ENCODE results near the gene SPIB. TPM values are rescaled to one million over a fixed set of nuclear protein-coding genes. Genes with fewer than 3 reads are reported as not detected.

SPIB gene
- total RNA-seq, 2 donors from 2014 or later: 0.11 to 2.6 TPM

DNA sequence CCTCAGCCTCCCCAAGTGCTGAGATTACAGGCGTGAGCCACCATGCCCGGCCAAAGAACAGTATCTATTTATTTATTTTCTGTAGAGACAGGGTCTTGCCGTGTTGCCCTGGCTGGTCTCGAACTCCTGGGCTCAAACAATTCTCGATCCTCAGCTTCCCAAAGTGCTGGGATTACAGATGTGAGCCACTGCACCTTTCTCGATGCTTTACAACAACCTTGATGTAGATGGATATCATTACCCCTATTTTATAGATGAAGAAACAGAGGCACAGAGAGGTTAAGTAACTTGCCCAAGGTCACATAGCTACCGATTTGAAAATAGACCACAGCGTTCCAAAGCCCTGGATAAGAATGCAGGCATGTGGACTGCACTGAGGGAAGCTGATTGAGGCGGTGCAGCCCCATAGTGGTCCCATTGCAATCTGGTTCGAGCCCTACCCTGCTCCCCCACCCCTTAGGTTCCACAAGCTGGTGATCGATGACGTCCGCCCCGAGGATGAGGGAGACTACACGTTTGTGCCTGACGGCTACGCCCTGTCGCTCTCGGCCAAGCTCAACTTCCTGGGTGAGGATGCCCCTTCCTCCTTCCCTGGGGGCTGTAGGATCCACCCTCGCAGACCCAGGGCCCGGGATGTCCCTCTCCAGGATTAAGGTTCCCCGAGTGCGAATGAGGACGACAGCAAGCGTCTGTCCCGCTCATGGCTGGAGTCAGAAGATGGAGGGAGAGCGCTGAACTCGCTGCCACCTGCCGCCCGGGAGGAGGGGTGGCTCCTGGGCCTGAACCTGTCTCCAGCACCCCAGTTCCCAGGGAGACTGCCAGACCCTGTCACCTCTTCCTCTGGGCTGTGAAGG is 31.9 kb downstream of the SPIB start:
- no peaks in the 10 kb centered on the region for H3K36me3 Mint-ChIP-seq (ENCODE audit: low read depth)
- no peak overlapping the region for H3K4me3 Mint-ChIP-seq
- Histone ChIP-seq H3K4me3 (ENCODE audit: low read length) (no peak overlapping the region), H3K27ac (ENCODE audit: low read depth, low read length) (no peak overlapping the region), H3K9me3 (ENCODE audit: control insufficient read depth, low read length) (no peaks in the 10 kb centered on the region), H3K27me3 (ENCODE audit: control insufficient read depth, insufficient read depth, low read length, poor library complexity, severe bottlenecking) (no peaks in the 10 kb centered on the region), H3K36me3 (ENCODE audit: control insufficient read depth, insufficient read depth, low read length) (no peaks in the 10 kb centered on the region), H3K4me1 (ENCODE audit: control insufficient read depth, insufficient read depth, low read length) (no peaks in the 10 kb centered on the region), H3K9ac (ENCODE audit: extremely low read depth, low read length, poor library complexity, severe bottlenecking) (no peak overlapping the region)
- H3K27me3 Mint-ChIP-seq (ENCODE audit: insufficient read depth): peaks cover 3% of the 10 kb centered on the region
- WGBS, 2 experiments (ENCODE audit: insufficient coverage in 1 of 2, insufficient read length in 1 of 2): 84 to 86% methylated on average over 18 to 30 of the region's 30 CpGs
- TF ChIP-seq, protein P1, sequence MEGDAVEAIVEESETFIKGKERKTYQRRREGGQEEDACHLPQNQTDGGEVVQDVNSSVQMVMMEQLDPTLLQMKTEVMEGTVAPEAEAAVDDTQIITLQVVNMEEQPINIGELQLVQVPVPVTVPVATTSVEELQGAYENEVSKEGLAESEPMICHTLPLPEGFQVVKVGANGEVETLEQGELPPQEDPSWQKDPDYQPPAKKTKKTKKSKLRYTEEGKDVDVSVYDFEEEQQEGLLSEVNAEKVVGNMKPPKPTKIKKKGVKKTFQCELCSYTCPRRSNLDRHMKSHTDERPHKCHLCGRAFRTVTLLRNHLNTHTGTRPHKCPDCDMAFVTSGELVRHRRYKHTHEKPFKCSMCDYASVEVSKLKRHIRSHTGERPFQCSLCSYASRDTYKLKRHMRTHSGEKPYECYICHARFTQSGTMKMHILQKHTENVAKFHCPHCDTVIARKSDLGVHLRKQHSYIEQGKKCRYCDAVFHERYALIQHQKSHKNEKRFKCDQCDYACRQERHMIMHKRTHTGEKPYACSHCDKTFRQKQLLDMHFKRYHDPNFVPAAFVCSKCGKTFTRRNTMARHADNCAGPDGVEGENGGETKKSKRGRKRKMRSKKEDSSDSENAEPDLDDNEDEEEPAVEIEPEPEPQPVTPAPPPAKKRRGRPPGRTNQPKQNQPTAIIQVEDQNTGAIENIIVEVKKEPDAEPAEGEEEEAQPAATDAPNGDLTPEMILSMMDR (conservative IDR thresholded peaks at IDR 0.05): no peak
- no peak for DNase-seq
- no peaks in the 10 kb centered on the region for H3K4me1 Mint-ChIP-seq
- no peak overlapping the region for H3K27ac Mint-ChIP-seq
- H3K9me3 Mint-ChIP-seq: peaks cover 4% of the 10 kb centered on the region

DNA sequence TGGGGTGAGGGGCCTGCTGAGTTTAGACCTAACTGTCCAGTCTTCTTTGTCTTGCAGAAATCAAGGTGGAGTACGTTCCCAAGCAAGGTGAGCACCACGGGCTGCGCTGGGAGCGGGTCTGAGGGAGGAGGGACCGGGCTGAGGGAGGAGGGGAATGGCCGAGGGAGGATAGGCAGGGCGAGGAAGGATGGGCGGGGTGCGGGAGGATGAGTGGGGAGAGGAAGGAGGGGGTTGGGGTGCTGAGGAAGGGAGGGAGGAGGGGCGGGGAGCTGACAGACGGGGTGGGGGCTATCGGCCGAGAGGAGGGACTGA is 32.4 kb downstream of the SPIB start:
- Histone ChIP-seq H3K36me3 (ENCODE audit: control insufficient read depth, insufficient read depth, low read length) (no peaks in the 10 kb centered on the region), H3K9ac (ENCODE audit: extremely low read depth, low read length, poor library complexity, severe bottlenecking) (no peak overlapping the region), H3K4me3 (ENCODE audit: low read length) (no peak overlapping the region), H3K4me1 (ENCODE audit: control insufficient read depth, insufficient read depth, low read length) (no peaks in the 10 kb centered on the region), H3K9me3 (ENCODE audit: control insufficient read depth, low read length) (no peaks in the 10 kb centered on the region), H3K27me3 (ENCODE audit: control insufficient read depth, insufficient read depth, low read length, poor library complexity, severe bottlenecking) (no peaks in the 10 kb centered on the region), H3K27ac (ENCODE audit: low read depth, low read length) (no peak overlapping the region)
- peaks cover 6% of the 10 kb centered on the region for H3K27me3 Mint-ChIP-seq (ENCODE audit: insufficient read depth)
- TF ChIP-seq, protein P1 (conservative IDR thresholded peaks at IDR 0.05): no peak
- WGBS, 2 experiments (ENCODE audit: insufficient coverage in 1 of 2, insufficient read length in 1 of 2): 82 to 88% methylated on average over 3 to 12 of the region's 13 CpGs
- peaks cover 4% of the 10 kb centered on the region for H3K9me3 Mint-ChIP-seq
- no peak overlapping the region for H3K27ac Mint-ChIP-seq
- H3K36me3 Mint-ChIP-seq (ENCODE audit: low read depth): no peaks in the 10 kb centered on the region
- H3K4me1 Mint-ChIP-seq: no peaks in the 10 kb centered on the region
- no peak for DNase-seq
- H3K4me3 Mint-ChIP-seq: no peak overlapping the region

DNA sequence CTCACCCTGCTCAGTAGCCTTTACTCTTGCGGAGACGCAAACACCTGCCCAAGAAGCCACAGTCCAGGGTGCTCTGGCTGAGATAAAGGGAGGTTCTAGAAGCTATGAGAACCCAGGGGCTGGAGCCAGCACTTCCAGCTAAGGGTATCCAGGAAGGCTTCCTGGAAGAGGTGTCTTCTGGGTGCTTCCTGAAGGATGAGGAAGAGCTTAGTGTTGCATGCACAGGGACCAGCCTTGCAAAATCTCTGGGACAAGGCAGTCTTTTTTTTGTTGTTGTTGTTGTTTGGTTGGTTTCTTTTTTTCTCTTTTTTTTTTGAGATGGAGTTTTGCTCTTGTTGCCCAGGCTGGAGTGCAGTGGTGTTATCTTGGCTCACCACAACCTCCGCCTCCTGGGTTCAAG is 34.5 kb downstream of the SPIB start:
- Mint-ChIP-seq H3K27ac (no peak overlapping the region), H3K27me3 (ENCODE audit: insufficient read depth) (peaks cover 10% of the 10 kb centered on the region), H3K4me1 (no peaks in the 10 kb centered on the region), H3K9me3 (no peaks in the 10 kb centered on the region), H3K36me3 (ENCODE audit: low read depth) (no peaks in the 10 kb centered on the region), H3K4me3 (no peak overlapping the region)
- no peak overlapping the region for H3K27ac ChIP-seq (ENCODE audit: low read depth, low read length)
- WGBS, 2 experiments (ENCODE audit: insufficient coverage in 1 of 2, insufficient read length in 1 of 2): 100% methylated on average over 2 to 3 of the region's 3 CpGs
- H3K36me3 ChIP-seq (ENCODE audit: control insufficient read depth, insufficient read depth, low read length): no peaks in the 10 kb centered on the region
- no peak overlapping the region for H3K4me3 ChIP-seq (ENCODE audit: low read length)
- H3K9me3 ChIP-seq (ENCODE audit: control insufficient read depth, low read length): no peaks in the 10 kb centered on the region
- DNase-seq: no peak
- TF ChIP-seq, protein P1 (conservative IDR thresholded peaks at IDR 0.05): no peak
- no peaks in the 10 kb centered on the region for H3K4me1 ChIP-seq (ENCODE audit: control insufficient read depth, insufficient read depth, low read length)
- H3K9ac ChIP-seq (ENCODE audit: extremely low read depth, low read length, poor library complexity, severe bottlenecking): no peak overlapping the region
- H3K27me3 ChIP-seq (ENCODE audit: control insufficient read depth, insufficient read depth, low read length, poor library complexity, severe bottlenecking): no peaks in the 10 kb centered on the region
